Retinal pigment epithelial cell (primary cell): ENCODE results near the gene LRRIQ1.

Source experiments
- DNase-seq: peaks from one replicate; pipeline ENCODE4 v3.0.0-alpha.2; 2010; ENCODE audit warnings: low read depth
- H3K4me3 ChIP-seq: 2 replicates; pipeline ENCODE4 v1.5.1; 2011; ENCODE audit warnings: mild to moderate bottlenecking, low read length, control low read depth, moderate library complexity
- TF ChIP-seq, protein P1 (sequence below): conservative IDR thresholded peaks from 2 replicates; pipeline ENCODE4 v1.5.1; 2011; ENCODE audit warnings: low read depth, low read length, control low read depth, inconsistent platforms

The LRRIQ1 gene

DNA sequence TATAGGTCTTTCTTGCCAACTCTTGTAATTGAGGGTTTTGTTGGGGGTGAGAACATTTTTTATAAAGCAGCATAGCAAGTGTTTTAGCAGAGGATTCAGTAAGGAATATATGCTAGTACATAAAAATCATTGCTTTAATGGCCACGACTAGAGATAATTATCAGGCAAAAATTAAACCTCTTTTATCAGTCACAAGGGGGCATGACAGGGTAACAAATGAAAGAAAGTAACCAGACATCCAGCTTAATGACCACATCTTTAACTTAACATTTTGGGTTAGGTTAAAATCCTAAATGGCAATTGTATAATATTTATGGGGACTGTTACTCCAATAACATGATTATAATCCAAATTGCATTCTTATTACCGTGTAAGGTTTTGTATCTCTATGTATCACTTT is 119.6 kb downstream of the LRRIQ1 start:
- TF ChIP-seq, protein P1, sequence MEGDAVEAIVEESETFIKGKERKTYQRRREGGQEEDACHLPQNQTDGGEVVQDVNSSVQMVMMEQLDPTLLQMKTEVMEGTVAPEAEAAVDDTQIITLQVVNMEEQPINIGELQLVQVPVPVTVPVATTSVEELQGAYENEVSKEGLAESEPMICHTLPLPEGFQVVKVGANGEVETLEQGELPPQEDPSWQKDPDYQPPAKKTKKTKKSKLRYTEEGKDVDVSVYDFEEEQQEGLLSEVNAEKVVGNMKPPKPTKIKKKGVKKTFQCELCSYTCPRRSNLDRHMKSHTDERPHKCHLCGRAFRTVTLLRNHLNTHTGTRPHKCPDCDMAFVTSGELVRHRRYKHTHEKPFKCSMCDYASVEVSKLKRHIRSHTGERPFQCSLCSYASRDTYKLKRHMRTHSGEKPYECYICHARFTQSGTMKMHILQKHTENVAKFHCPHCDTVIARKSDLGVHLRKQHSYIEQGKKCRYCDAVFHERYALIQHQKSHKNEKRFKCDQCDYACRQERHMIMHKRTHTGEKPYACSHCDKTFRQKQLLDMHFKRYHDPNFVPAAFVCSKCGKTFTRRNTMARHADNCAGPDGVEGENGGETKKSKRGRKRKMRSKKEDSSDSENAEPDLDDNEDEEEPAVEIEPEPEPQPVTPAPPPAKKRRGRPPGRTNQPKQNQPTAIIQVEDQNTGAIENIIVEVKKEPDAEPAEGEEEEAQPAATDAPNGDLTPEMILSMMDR: peak; percentile 38
- no peak overlapping the region for H3K4me3 ChIP-seq
- no peak for DNase-seq

DNA sequence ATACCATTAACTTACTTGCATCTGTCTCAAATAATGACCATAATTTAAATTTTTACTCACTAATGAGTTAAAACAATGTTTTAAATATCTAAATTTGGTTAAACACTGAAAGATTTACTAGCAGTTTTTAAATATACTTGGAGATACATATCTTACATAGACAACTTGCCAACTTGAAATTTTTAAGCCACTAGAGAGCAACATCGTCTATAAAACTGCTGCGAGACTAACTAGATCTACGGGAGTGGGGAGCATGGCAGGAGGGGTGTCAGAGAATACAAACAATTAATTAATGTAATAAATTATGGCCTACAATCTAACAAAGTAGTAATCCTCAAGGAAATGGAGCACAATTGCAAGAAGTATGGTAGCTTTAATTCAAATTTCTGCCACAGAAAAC is 120.4 kb downstream of the LRRIQ1 start:
- no peak for DNase-seq
- TF ChIP-seq, protein P1: no peak
- no peak overlapping the region for H3K4me3 ChIP-seq

DNA sequence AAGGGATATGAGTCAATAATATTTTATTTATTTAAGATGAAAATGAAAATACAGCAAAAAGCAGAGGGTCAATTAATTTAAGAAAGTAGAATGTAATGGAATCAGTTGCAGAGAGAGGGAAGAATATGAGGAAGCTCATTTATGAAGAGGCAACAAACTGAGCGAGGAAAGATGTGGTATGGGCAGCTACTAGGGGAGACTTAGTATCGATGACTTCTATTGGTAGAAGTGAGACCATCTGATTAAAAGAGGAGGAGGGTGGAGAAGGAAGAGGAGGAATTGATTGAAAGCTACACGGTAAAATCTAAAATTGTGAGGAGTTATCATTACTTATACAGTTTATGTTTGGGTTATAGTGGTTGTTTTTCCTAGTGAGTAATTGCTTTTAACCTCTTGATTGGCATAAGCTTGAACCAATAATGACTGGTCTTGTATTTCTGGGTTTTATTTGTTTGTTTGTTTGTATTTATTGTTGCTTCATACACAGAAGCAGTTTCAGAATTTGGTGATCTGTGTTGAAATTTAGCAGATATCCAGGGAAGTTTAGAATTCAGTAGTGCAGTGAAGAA is 121.0 kb downstream of the LRRIQ1 start:
- DNase-seq: no peak
- TF ChIP-seq, protein P1: no peak
- H3K4me3 ChIP-seq: no peak overlapping the region

DNA sequence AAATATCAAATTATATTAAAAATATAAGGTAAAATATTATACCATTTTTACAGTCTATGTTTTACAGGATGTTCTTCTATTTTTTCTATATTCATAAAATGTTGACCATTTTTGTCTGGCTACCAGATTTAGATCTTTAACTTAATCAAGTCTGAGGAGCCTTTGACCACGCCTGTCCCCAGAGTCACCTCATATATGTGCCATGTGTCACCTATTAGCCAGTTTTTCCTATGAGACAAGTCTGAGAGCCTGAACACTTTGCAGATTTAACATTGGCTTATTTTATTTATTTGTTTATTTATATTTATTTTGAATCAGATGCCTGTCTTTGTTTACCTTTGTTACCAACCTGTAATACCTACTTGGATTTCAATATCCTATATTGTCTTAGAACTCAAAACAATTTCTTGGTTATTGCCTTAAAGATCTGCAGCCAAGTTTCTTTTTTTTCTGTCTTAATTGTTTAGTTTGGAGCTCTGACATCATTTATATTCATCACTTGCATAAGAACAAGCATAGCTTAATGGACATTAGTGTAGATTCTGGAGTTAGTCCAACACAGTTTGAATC is 127.7 kb downstream of the LRRIQ1 start:
- no peak overlapping the region for H3K4me3 ChIP-seq
- TF ChIP-seq, protein P1: no peak
- DNase-seq: no peak

DNA sequence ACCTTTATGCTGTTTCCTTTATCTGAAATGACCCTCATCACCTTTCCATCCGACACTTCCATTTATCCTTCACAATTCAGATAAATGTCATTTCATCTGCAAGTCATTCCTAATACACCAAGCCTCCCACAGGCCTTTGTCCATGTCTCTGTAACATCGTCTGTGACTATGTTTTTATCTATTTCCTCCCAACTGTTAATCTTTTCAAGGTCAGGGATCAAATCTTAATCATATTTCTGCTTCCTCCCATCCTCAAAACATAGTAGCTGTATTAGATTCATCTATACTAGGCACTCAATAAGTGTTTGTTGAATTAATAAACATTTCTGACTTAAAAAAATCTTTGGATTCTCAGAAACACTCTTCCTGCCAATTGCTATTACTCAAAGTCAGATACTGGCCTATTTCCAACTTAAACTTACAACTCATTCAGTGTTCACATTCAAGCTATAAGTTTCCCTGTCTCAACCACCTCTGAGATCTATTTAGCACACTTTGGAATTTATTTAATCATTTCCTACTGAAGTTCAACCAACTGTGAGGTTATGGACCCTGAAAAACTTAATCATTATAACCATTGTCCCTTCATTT is 143.6 kb downstream of the LRRIQ1 start:
- DNase-seq: peak; percentile 31
- H3K4me3 ChIP-seq: no peak overlapping the region
- TF ChIP-seq, protein P1: no peak

DNA sequence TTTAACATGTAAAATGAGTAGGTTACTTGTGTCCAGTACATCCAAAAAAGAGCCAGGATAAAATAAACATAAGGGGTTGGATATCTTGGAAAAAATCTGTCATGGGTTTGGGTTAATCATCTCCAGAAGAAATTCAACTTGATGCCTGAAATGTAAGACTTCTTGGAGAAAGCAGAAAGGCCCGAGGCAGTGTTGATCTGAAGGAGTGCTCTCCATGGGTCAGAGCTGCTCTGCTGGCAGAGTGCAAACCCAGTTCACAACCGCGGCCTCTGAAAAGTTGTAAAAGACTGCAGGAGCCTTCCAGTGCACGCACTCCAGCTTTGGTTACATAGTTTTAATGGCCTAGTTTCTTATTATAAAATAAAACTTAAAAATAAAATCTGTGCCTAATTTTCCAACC is 146.5 kb downstream of the LRRIQ1 start:
- H3K4me3 ChIP-seq: no peak overlapping the region
- DNase-seq: no peak
- TF ChIP-seq, protein P1: no peak

DNA sequence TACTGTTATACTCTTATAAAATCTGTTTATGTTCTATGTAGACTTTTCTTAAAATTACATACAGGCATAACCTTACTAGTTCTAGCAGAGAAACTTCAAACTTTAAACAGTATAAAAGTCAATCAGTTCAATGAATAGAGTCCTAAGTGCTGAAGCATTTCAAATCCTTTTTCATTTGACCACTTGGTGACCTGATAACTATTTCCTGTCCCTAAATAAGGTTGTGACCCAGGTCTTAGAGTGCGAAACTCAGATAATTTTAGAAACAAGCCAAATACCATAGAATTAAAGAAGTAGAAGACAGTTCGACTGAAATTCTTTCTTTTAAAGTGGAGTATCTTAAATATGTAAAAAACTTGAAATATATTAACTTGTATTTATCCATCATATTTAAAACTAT is 147.7 kb downstream of the LRRIQ1 start:
- no peak overlapping the region for H3K4me3 ChIP-seq
- TF ChIP-seq, protein P1: no peak
- DNase-seq: no peak
